HG03025 (cell line): ENCODE measurements around the gene RAP2C.
"Not testable (repeated sequence)": the region's sequence is repeated elsewhere in the genome, so short reads cannot be mapped to it uniquely, and the experiment has no call there.

Source experiments
- ATAC-seq: cut with Tn5 transposase; IDR thresholded peaks from one replicate; pipeline ENCODE4 v1.9.1; 2021; ENCODE audit warnings: mild to moderate bottlenecking, moderate library complexity; ENCODE audit not compliant: unreplicated experiment, low FRiP score

RAP2C gene

DNA sequence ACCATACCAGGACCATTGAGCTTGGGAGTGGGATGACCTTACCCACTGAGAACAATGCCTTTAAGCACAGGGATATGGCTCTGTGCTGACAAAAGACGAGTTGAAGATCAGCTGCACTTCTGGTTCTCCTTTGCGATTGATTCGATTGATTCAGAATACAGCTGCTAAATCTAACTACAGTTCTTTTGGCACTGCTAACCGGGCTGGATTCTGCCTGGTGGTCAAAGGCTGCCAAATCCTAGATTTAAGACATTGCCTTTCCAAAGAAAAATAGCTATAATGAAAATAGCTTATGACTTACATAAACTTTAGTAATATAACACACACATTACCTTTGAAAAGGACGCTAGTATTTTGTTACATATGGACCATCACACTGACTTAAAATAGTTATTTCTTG is 18.3 kb downstream of the RAP2C start:
- ATAC-seq, result no peak

GRCh38 chrX:132199941-132200340 is 19.3 kb downstream of the RAP2C start:
- no peak for ATAC-seq

GRCh38 chrX:132193872-132194574 is 25.2 kb downstream of the RAP2C start:
- ATAC-seq, result no peak

DNA sequence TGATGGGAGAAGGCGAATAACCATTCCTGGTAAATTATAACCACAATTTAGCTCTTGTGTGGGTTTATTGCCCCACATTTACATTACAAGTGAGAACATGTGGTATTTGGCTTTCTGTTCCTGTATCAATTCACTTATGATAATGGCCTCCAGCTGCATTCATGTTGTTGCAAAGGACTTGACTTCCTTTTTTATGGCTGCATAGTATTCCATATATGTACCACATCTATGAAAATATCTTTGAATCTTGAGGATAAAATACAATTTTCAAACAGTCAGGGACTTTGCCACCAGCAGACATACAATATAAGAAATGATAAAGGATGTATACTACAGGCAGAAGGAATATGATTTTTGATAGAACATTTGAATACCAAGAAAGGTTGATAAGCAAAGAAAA is 27.3 kb downstream of the RAP2C start:
- ATAC-seq, result no peak

DNA sequence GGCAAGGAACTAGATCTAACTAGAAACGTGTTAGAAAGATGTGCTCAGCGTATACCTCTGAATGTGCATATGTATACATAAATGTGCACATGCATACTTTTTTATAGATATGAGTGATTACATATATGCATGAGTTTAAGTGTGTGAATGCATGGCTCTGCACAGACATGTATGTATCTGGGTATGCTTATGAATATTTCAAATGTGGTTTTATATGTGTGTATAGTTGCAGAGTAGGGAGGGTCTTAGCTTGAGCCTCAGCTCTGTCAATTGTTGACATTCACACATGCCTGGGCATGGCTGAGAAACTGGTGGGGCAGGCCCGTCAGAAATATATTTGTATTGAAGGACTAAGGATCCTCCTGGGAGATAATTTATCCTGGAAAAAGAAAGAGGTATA is 31.1 kb downstream of the RAP2C start:
- ATAC-seq, result no peak

GRCh38 chrX:132187451-132187850 is 31.8 kb downstream of the RAP2C start:
- ATAC-seq, result no peak

DNA sequence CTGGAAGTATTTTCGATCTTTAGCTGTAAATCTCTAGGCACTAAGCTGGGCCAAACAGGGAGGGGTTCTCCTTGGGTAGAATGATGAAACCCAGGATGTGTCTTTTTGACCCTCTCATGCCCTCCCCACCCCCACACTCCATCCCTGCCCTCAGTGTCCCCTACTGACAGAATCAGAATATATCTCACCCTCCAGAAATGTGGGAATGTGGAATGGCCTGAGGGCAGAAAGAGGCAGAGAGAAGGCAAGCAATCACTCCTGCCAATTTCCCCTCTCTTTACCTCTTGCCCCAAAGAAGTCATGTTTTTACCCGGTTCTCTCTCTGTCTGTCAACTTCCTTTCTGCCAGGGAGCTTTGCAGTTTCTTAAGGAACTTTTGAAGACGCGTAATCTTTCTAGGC is 34.4 kb downstream of the RAP2C start:
- ATAC-seq, result no peak

- ATAC-seq, result no peak
Observed at GRCh38 chrX:132181364-132181763, 37.9 kb downstream of the RAP2C start.

DNA sequence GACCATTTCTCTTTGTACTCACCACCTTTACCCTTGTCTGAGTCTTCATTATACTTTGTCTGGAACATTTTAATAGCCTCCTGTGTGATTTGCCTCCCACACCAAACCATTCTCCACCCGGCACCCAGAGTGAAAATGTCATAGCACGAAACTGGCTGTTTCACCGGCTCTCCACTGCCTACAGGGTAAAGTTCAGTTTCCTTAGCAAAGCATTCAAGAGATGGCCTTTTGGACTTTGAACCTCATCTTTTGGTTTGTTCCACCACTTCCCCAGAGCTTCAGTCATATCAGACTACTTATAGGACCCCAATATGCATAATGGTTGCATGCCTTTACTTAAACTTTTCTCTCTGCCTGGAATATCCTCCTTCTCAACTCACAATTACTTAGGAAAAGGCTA is 38.3 kb downstream of the RAP2C start:
- no peak for ATAC-seq

GRCh38 chrX:132173647-132174046 is 45.6 kb downstream of the RAP2C start:
- ATAC-seq, result no peak

GRCh38 chrX:132171881-132172280 is 47.4 kb downstream of the RAP2C start:
- ATAC-seq, result no peak

- no peak for ATAC-seq
Observed at GRCh38 chrX:132171478-132171877, 47.8 kb downstream of the RAP2C start.

DNA sequence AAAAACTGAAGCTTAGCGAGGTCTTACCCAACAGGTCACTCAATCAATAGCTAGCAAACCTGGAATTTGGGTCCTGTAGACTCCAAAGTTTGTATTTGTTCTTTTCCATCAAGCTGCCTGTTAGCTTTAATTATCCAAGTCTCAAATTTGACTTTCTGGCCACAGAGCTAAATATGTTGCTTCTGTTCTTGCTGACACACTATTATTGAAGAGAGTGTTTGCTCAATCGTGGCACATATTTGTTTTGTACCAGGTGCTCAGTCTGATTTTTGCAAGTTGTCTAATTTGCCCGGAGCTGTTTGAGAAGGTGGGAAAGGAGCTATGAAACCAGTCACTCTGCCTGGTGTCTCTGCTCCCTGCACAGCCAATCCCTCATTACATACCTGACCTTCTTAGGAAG is 49.7 kb downstream of the RAP2C start:
- no peak for ATAC-seq

- ATAC-seq, result no peak
Observed at GRCh38 chrX:132165651-132166050, 53.6 kb downstream of the RAP2C start.

DNA sequence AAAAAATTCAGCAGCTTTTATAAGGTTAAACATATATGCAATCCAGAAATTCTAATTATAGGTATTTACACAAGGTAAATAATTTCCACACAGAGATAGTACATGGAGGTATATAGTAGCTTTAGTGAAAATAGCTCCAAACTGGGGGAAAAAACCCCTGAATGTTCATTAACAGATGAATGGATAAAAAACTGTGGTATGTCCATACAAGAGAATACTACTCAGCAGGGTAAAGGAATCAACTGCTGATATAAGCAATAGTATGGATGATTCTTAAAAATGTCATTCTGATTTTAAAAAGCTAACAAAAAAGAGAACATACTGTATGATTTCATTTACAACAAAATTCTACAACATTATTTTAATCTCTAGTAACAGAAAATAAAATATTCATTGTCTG is 54.2 kb downstream of the RAP2C start:
- no peak for ATAC-seq

DNA sequence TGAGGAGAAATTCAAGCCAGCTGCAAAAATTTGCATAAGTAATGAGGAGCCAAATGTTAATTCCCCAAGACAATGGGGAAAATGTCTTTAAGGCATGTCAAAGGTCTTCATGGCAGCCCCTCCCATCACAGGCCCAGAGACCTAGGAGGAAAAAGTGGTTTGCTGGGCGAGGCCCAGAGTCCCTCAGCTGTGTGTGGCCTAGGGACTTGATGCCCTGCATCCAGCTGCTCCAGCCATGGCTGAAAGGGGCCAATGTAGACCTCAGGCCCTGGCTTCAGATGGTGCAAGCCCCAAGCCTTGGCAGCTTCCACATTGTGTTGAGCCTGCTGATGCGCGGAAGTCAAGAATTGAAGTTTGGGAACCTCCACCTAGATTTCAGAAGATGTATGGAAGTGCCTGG is 56.2 kb downstream of the RAP2C start:
- ATAC-seq, result not testable (repeated sequence)

DNA sequence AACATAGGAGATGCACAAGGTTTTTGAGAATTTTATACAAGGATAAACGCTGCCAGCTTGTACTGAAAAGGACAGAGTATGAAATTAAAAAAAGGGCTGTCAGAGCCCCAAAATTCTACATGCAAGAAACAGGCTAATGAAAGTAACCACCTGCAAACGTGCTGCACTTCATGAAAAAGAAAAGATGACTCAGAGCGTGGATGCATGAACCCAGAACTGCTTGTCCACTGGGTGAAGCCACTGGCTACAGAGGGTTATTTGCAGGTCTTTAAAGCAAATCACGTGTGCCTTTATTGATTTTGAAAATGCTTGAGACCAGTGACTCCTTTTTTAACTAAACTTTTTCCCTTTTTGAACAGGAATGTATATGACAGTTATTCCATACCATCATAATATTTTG is 66.1 kb downstream of the RAP2C start:
- no peak for ATAC-seq
